Endodermal cell (in vitro differentiated cells): ENCODE measurements around the gene EIF4G1. TPM values are rescaled to one million over a fixed set of nuclear protein-coding genes. Genes with fewer than 3 reads are reported as not detected.

Source experiments
- DNase-seq: peaks from one replicate; pipeline ENCODE4 v3.0.0-alpha.2; 2017
- H3K27ac ChIP-seq: 2 replicates; pipeline ENCODE4 v1.5.1; 2013; ENCODE audit warnings: mild to moderate bottlenecking, low read depth, low read length, moderate library complexity
- H3K27me3 ChIP-seq: 2 replicates; pipeline ENCODE4 v1.6.1; 2013; ENCODE audit warnings: mild to moderate bottlenecking, low read length, moderate library complexity; ENCODE audit not compliant: insufficient read depth, control insufficient read depth, poor library complexity, severe bottlenecking
- H3K36me3 ChIP-seq: 2 replicates; pipeline ENCODE4 v1.7.0; 2013; ENCODE audit warnings: mild to moderate bottlenecking, low read length, moderate library complexity; ENCODE audit not compliant: control insufficient read depth, insufficient read depth
- H3K4me1 ChIP-seq: one replicate; pipeline ENCODE4 v1.7.0; 2013; ENCODE audit warnings: low read length; ENCODE audit not compliant: control insufficient read depth, insufficient read depth
- H3K4me3 ChIP-seq: 2 replicates; pipeline ENCODE4 v1.5.1; 2013; ENCODE audit warnings: mild to moderate bottlenecking, low read length, moderate library complexity
- H3K9ac ChIP-seq: 2 replicates; pipeline ENCODE4 v1.6.1; 2013; ENCODE audit warnings: mild to moderate bottlenecking, low read length, moderate library complexity; ENCODE audit not compliant: poor library complexity, severe bottlenecking; ENCODE audit errors: extremely low read depth
- H3K9me3 ChIP-seq: 2 replicates; pipeline ENCODE4 v1.6.1; 2013; ENCODE audit warnings: mild to moderate bottlenecking, low read length, moderate library complexity; ENCODE audit not compliant: control insufficient read depth
- H3K27ac Mint-ChIP-seq: 2 replicates; pipeline ENCODE4 v1.8.0; 2020; ENCODE audit warnings: mixed read lengths
- H3K27me3 Mint-ChIP-seq: 2 replicates; pipeline ENCODE4 v1.8.0; 2021; ENCODE audit warnings: mild to moderate bottlenecking, mixed read lengths; ENCODE audit not compliant: insufficient read depth
- H3K36me3 Mint-ChIP-seq: 2 replicates; pipeline ENCODE4 v1.8.0; 2020; ENCODE audit warnings: low read depth, mixed read lengths
- H3K4me1 Mint-ChIP-seq: 2 replicates; pipeline ENCODE4 v1.8.0; 2020; ENCODE audit warnings: mixed read lengths
- H3K4me3 Mint-ChIP-seq: 2 replicates; pipeline ENCODE4 v1.8.0; 2020; ENCODE audit warnings: mild to moderate bottlenecking, moderate library complexity, mixed read lengths
- H3K9me3 Mint-ChIP-seq: 2 replicates; pipeline ENCODE4 v1.8.0; 2020; ENCODE audit warnings: mild to moderate bottlenecking, mixed read lengths
- WGBS, 2 experiments: methylation state at CpG; one replicate each; pipeline versions ENCODE4 v1.1.5 to v1.1.7; 2013; ENCODE audit warnings: missing lambda C conversion rate in 2 of 2, mixed read lengths in 1 of 2; ENCODE audit not compliant: insufficient coverage in 1 of 2, insufficient read length in 1 of 2; 5-methylcytosine and 5-hydroxymethylcytosine counted together
- total RNA-seq, 2 donors: library from RNA; stranded (reverse); fragmentation: NEBNext Ultra II Directional in 1 of 2; extraction: Animal tissue kit (Norgen Biotek cat#: 25700) in 1 of 2; gene quantifications; 2 replicates in 1 of 2; 3 replicates in 1 of 2; pipeline ENCODE4 v1.2.1, GENCODE V29; 2021
- TF ChIP-seq, protein P1 (sequence below): fragments of 200-600 bp; sonication (generic); conservative IDR thresholded peaks from 2 replicates; pipeline ENCODE4 v1.5.0; 2021; ENCODE audit warnings: antibody characterized with exemption, mild to moderate bottlenecking

EIF4G1 gene
- total RNA-seq, 2 donors from 2014 or later: 408 to 475 TPM

DNA sequence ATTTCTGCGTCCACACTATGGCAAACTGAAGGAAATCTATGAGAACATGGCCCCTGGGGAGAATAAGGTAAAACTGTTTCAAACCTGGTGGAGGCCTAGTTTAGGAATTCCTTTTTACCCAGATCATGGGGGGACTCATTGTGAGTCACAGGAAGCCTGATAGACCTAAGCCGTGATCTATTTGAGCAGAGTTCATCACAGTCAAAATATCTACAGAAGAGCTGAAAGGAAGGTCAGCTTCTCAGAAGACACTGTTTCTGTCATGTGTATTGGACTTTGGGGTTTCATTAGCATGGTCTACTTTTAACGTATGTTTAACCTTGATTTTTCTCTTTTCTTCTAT is 14.1 kb upstream of the EIF4G1 start:
- TF ChIP-seq, protein P1, sequence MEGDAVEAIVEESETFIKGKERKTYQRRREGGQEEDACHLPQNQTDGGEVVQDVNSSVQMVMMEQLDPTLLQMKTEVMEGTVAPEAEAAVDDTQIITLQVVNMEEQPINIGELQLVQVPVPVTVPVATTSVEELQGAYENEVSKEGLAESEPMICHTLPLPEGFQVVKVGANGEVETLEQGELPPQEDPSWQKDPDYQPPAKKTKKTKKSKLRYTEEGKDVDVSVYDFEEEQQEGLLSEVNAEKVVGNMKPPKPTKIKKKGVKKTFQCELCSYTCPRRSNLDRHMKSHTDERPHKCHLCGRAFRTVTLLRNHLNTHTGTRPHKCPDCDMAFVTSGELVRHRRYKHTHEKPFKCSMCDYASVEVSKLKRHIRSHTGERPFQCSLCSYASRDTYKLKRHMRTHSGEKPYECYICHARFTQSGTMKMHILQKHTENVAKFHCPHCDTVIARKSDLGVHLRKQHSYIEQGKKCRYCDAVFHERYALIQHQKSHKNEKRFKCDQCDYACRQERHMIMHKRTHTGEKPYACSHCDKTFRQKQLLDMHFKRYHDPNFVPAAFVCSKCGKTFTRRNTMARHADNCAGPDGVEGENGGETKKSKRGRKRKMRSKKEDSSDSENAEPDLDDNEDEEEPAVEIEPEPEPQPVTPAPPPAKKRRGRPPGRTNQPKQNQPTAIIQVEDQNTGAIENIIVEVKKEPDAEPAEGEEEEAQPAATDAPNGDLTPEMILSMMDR: no peak
- Mint-ChIP-seq H3K9me3 (no peaks in the 10 kb centered on the region), H3K4me1 (peaks cover 12% of the 10 kb centered on the region), H3K27me3 (no peaks in the 10 kb centered on the region), H3K27ac (peak overlapping the region; percentile 88), H3K36me3 (peaks cover 56% of the 10 kb centered on the region), H3K4me3 (peak overlapping the region; percentile 98)
- H3K27me3 ChIP-seq: no peaks in the 10 kb centered on the region
- H3K9me3 ChIP-seq: no peaks in the 10 kb centered on the region
- peak overlapping the region; percentile 96 for H3K4me3 ChIP-seq
- DNase-seq: no peak
- 88 to 94% methylated on average over 3 of the region's 3 CpGs for WGBS, 2 experiments
- H3K9ac ChIP-seq: peak overlapping the region; percentile 80
- no peak overlapping the region for H3K27ac ChIP-seq
- H3K4me1 ChIP-seq: no peaks in the 10 kb centered on the region
- peaks cover 54% of the 10 kb centered on the region for H3K36me3 ChIP-seq

DNA sequence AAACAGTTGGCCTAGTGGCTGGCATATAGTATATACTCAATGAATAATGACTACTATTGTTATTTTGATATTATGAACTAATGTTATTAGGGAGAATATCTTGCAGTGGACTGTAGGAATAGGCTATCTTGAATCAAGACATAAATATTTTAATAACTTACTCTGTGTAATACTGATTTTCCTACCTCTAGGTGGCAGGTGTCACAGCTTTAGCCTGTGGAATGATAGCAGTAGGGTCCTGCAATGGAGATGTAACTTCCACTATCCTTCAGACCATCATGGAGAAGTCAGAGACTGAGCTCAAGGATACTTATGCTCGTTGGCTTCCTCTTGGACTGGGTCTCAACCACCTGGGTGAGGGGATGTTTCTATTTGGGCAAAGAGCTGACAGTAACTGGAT is 8.8 kb upstream of the EIF4G1 start:
- Histone ChIP-seq H3K27me3 (no peaks in the 10 kb centered on the region), H3K9me3 (no peaks in the 10 kb centered on the region), H3K4me1 (no peaks in the 10 kb centered on the region), H3K4me3 (no peak overlapping the region), H3K36me3 (peaks cover 86% of the 10 kb centered on the region), H3K27ac (no peak overlapping the region), H3K9ac (no peak overlapping the region)
- peaks cover under 1% of the 10 kb centered on the region for H3K4me1 Mint-ChIP-seq
- H3K4me3 Mint-ChIP-seq: no peak overlapping the region
- peaks cover 88% of the 10 kb centered on the region for H3K36me3 Mint-ChIP-seq
- H3K27me3 Mint-ChIP-seq: no peaks in the 10 kb centered on the region
- no peak for DNase-seq
- 83 to 89% methylated on average over 1 of the region's 1 CpG for WGBS, 2 experiments
- no peaks in the 10 kb centered on the region for H3K9me3 Mint-ChIP-seq
- TF ChIP-seq, protein P1: peak; percentile 67
- peak overlapping the region; percentile 53 for H3K27ac Mint-ChIP-seq

DNA sequence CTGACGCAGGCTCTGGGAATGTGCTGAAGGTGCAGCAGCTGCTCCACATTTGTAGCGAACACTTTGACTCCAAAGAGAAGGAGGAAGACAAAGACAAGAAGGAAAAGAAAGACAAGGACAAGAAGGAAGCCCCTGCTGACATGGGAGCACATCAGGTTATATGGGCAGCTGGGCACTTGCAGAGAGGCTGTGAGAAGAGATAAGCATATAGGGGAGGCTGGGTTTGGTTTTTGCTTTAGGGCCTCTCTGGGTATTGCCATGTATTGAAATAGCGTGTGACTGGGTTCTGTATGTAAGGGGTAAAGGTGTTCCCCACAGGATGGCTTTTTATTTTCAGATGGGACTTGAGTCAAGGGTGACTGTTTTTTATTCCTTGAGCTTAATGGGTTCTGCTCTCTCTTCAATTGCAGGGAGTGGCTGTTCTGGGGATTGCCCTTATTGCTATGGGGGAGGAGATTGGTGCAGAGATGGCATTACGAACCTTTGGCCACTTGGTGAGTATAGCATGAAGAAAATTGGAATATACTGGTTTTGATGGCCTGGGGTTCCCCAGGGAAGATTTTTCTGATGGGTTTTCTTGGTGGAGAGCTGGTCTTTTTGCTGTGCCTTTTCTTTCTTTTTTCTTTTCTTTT is 7.9 kb upstream of the EIF4G1 start:
- no peak overlapping the region for H3K4me3 ChIP-seq
- peaks cover 82% of the 10 kb centered on the region for H3K36me3 Mint-ChIP-seq
- no peak overlapping the region for H3K4me3 Mint-ChIP-seq
- DNase-seq: no peak
- no peaks in the 10 kb centered on the region for H3K27me3 ChIP-seq
- 96 to 100% methylated on average over 2 to 4 of the region's 4 CpGs for WGBS, 2 experiments
- no peak overlapping the region for H3K27ac Mint-ChIP-seq
- no peak overlapping the region for H3K27ac ChIP-seq
- H3K36me3 ChIP-seq: peaks cover 78% of the 10 kb centered on the region
- no peaks in the 10 kb centered on the region for H3K9me3 ChIP-seq
- no peaks in the 10 kb centered on the region for H3K27me3 Mint-ChIP-seq
- H3K4me1 Mint-ChIP-seq: no peaks in the 10 kb centered on the region
- H3K9ac ChIP-seq: no peak overlapping the region
- TF ChIP-seq, protein P1: no peak
- H3K9me3 Mint-ChIP-seq: no peaks in the 10 kb centered on the region
- H3K4me1 ChIP-seq: no peaks in the 10 kb centered on the region
